ENCODE results near the gene ADAM12. TPM values are rescaled to one million over a fixed set of nuclear protein-coding genes. Genes with fewer than 3 reads are reported as not detected.

Gene ADAM12
- total RNA-seq, 2 donors from 2014 or later: 0.46 TPM; not detected in 1

GRCh38 chr10:126352453-126352852, 35.8 kb downstream of the ADAM12 start:
- Histone ChIP-seq H3K36me3 (ENCODE audit: control insufficient read depth, insufficient read depth, low read length) (no peaks in the 10 kb centered on the region), H3K9ac (ENCODE audit: extremely low read depth, low read length, poor library complexity, severe bottlenecking) (no peak overlapping the region), H3K27me3 (ENCODE audit: control insufficient read depth, insufficient read depth, low read length, poor library complexity, severe bottlenecking) (no peaks in the 10 kb centered on the region), H3K27ac (ENCODE audit: low read depth, low read length) (no peak overlapping the region), H3K4me3 (ENCODE audit: low read length) (no peak overlapping the region), H3K9me3 (ENCODE audit: control insufficient read depth, low read length) (peaks cover 11% of the 10 kb centered on the region), H3K4me1 (ENCODE audit: control insufficient read depth, insufficient read depth, low read length) (no peaks in the 10 kb centered on the region)
- TF ChIP-seq CTCF (conservative IDR thresholded peaks at IDR 0.05): no peak
- DNase-seq: no peak
- no peak overlapping the region for H3K27ac Mint-ChIP-seq
- peaks cover 17% of the 10 kb centered on the region for H3K9me3 Mint-ChIP-seq
- H3K36me3 Mint-ChIP-seq (ENCODE audit: low read depth): no peaks in the 10 kb centered on the region
- WGBS, 2 experiments (ENCODE audit: insufficient coverage in 1 of 2, insufficient read length in 1 of 2): 85 to 93% methylated on average over 4 of the region's 4 CpGs
- no peak overlapping the region for H3K4me3 Mint-ChIP-seq
- no peaks in the 10 kb centered on the region for H3K27me3 Mint-ChIP-seq (ENCODE audit: insufficient read depth)
- peaks cover 3% of the 10 kb centered on the region for H3K4me1 Mint-ChIP-seq

GRCh38 chr10:126351021-126351420, 37.3 kb downstream of the ADAM12 start:
- peaks cover 3% of the 10 kb centered on the region for H3K4me1 Mint-ChIP-seq
- H3K9ac ChIP-seq (ENCODE audit: extremely low read depth, low read length, poor library complexity, severe bottlenecking): no peak overlapping the region

GRCh38 chr10:126350216-126350992, 37.9 kb downstream of the ADAM12 start:
- H3K9ac ChIP-seq (ENCODE audit: extremely low read depth, low read length, poor library complexity, severe bottlenecking): no peak overlapping the region
- 83 to 93% methylated on average over 3 to 10 of the region's 10 CpGs for WGBS, 2 experiments (ENCODE audit: insufficient coverage in 1 of 2, insufficient read length in 1 of 2)
- DNase-seq: no peak
- Mint-ChIP-seq H3K4me1 (peaks cover 3% of the 10 kb centered on the region), H3K9me3 (no peaks in the 10 kb centered on the region), H3K36me3 (ENCODE audit: low read depth) (no peaks in the 10 kb centered on the region), H3K27ac (no peak overlapping the region), H3K27me3 (ENCODE audit: insufficient read depth) (peaks cover 2% of the 10 kb centered on the region), H3K4me3 (no peak overlapping the region)
- no peaks in the 10 kb centered on the region for H3K27me3 ChIP-seq (ENCODE audit: control insufficient read depth, insufficient read depth, low read length, poor library complexity, severe bottlenecking)
- TF ChIP-seq CTCF (conservative IDR thresholded peaks at IDR 0.05): no peak
- H3K4me1 ChIP-seq (ENCODE audit: control insufficient read depth, insufficient read depth, low read length): no peaks in the 10 kb centered on the region
- no peaks in the 10 kb centered on the region for H3K9me3 ChIP-seq (ENCODE audit: control insufficient read depth, low read length)
- no peaks in the 10 kb centered on the region for H3K36me3 ChIP-seq (ENCODE audit: control insufficient read depth, insufficient read depth, low read length)
- no peak overlapping the region for H3K27ac ChIP-seq (ENCODE audit: low read depth, low read length)
- no peak overlapping the region for H3K4me3 ChIP-seq (ENCODE audit: low read length)

More at GRCh38 chr10:126351021-126351420, 37.3 kb downstream of the ADAM12 start:
- no peak overlapping the region for H3K27ac Mint-ChIP-seq
- no peaks in the 10 kb centered on the region for H3K4me1 ChIP-seq (ENCODE audit: control insufficient read depth, insufficient read depth, low read length)
- no peaks in the 10 kb centered on the region for H3K9me3 ChIP-seq (ENCODE audit: control insufficient read depth, low read length)
- no peaks in the 10 kb centered on the region for H3K36me3 ChIP-seq (ENCODE audit: control insufficient read depth, insufficient read depth, low read length)
- no peak overlapping the region for H3K4me3 ChIP-seq (ENCODE audit: low read length)
- H3K4me3 Mint-ChIP-seq: no peak overlapping the region
- peaks cover 2% of the 10 kb centered on the region for H3K27me3 Mint-ChIP-seq (ENCODE audit: insufficient read depth)
- H3K9me3 Mint-ChIP-seq: peaks cover 3% of the 10 kb centered on the region
- no peak for TF ChIP-seq CTCF (conservative IDR thresholded peaks at IDR 0.05)
- H3K27ac ChIP-seq (ENCODE audit: low read depth, low read length): no peak overlapping the region
- 94% methylated on average over 6 of the region's 6 CpGs; no CpG with 5 or more reads in 1 of the 2 experiments for WGBS, 2 experiments (ENCODE audit: insufficient coverage in 1 of 2, insufficient read length in 1 of 2)
- no peaks in the 10 kb centered on the region for H3K36me3 Mint-ChIP-seq (ENCODE audit: low read depth)
- no peak for DNase-seq
- H3K27me3 ChIP-seq (ENCODE audit: control insufficient read depth, insufficient read depth, low read length, poor library complexity, severe bottlenecking): no peaks in the 10 kb centered on the region

All from endodermal cell (in vitro differentiated cells).